ENCODE measurements around the gene UROD.

- TF ChIP-seq, protein P1, sequence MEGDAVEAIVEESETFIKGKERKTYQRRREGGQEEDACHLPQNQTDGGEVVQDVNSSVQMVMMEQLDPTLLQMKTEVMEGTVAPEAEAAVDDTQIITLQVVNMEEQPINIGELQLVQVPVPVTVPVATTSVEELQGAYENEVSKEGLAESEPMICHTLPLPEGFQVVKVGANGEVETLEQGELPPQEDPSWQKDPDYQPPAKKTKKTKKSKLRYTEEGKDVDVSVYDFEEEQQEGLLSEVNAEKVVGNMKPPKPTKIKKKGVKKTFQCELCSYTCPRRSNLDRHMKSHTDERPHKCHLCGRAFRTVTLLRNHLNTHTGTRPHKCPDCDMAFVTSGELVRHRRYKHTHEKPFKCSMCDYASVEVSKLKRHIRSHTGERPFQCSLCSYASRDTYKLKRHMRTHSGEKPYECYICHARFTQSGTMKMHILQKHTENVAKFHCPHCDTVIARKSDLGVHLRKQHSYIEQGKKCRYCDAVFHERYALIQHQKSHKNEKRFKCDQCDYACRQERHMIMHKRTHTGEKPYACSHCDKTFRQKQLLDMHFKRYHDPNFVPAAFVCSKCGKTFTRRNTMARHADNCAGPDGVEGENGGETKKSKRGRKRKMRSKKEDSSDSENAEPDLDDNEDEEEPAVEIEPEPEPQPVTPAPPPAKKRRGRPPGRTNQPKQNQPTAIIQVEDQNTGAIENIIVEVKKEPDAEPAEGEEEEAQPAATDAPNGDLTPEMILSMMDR (conservative IDR thresholded peaks at IDR 0.05 in 1 of 2, IDR thresholded peaks at IDR 0.05 in 1 of 2; ENCODE audit: extremely low read depth in 1 of 2, insufficient read depth in 1 of 2, low read depth in 1 of 2, low read length in 2 of 2): no peak
- TF ChIP-seq EZH2 (IDR thresholded peaks at IDR 0.05; ENCODE audit: borderline replicate concordance, low read length): no peak
Measured at GRCh38 chr1:45044916-45045315, 32.9 kb downstream of the UROD start.
